Erythroblast (primary cell): ENCODE results near the gene APRT.

Experiments
- GATA1 ChIP-seq: IDR thresholded peaks from 2 replicates; pipeline ENCODE4 v1.6.1; 2011; ENCODE audit warnings: low read depth, mild to moderate bottlenecking, control low read depth, low read length, moderate library complexity
- POLR2A ChIP-seq: IDR thresholded peaks from 2 replicates; pipeline ENCODE4 v1.6.1; 2011; ENCODE audit warnings: mild to moderate bottlenecking, low read length

GRCh38 chr16:88816736-88817535 lies 5.2 kb upstream of the APRT start:
- TF ChIP-seq POLR2A (no peak), GATA1 (no peak)
